Osteoblast (primary cell): ENCODE results near the gene LRP1B. TPM values are rescaled to one million over a fixed set of nuclear protein-coding genes. Genes with fewer than 3 reads are reported as not detected.

Experiments used
- DNase-seq: peaks from one replicate; pipeline ENCODE4 v3.0.0; 2011; ENCODE audit warnings: low spot score, mixed read lengths; ENCODE audit not compliant: insufficient read length; ENCODE audit errors: missing footprints
- H2AFZ ChIP-seq: 2 replicates; pipeline ENCODE4 v1.6.0; 2011; ENCODE audit warnings: mild to moderate bottlenecking, low read length
- H3K27ac ChIP-seq: 2 replicates; pipeline ENCODE4 v1.5.1; 2011; ENCODE audit warnings: mild to moderate bottlenecking, low read depth, low read length, moderate library complexity
- H3K27me3 ChIP-seq: 2 replicates; pipeline ENCODE4 v1.6.0; 2012; ENCODE audit warnings: mild to moderate bottlenecking, control low read depth, inconsistent platforms, low read length, moderate library complexity; ENCODE audit not compliant: insufficient read depth
- H3K36me3 ChIP-seq: 2 replicates; pipeline ENCODE4 v1.5.1; 2011; ENCODE audit warnings: mild to moderate bottlenecking, low read length, control low read depth, moderate library complexity; ENCODE audit not compliant: insufficient read depth
- H3K4me1 ChIP-seq: 2 replicates; pipeline ENCODE4 v1.5.1; 2011; ENCODE audit warnings: mild to moderate bottlenecking, low read length, control low read depth, moderate library complexity; ENCODE audit not compliant: insufficient read depth
- H3K4me2 ChIP-seq: 2 replicates; pipeline ENCODE4 v1.6.0; 2011; ENCODE audit warnings: mild to moderate bottlenecking, low read length; ENCODE audit not compliant: insufficient read depth
- H3K4me3 ChIP-seq: fragments of 200-600 bp; sonication (generic); 3 replicates; pipeline ENCODE4 v1.5.1; 2012; ENCODE audit warnings: mild to moderate bottlenecking, low read length, inconsistent platforms; ENCODE audit not compliant: insufficient read depth
- H3K79me2 ChIP-seq: 2 replicates; pipeline ENCODE4 v1.6.0; 2012; ENCODE audit warnings: mild to moderate bottlenecking, low read length, control low read depth, inconsistent platforms; ENCODE audit not compliant: insufficient read depth
- H3K9me3 ChIP-seq: 2 replicates; pipeline ENCODE4 v1.5.1; 2011; ENCODE audit warnings: low read depth, low read length, control low read depth
- H4K20me1 ChIP-seq: 2 replicates; pipeline ENCODE4 v1.6.0; 2012; ENCODE audit warnings: mild to moderate bottlenecking, low read length, control low read depth; ENCODE audit not compliant: insufficient read depth
- CTCF ChIP-seq: IDR thresholded peaks from 2 replicates; pipeline ENCODE4 v1.5.1; 2011; ENCODE audit warnings: mild to moderate bottlenecking, low read depth, low read length, moderate library complexity; ENCODE audit errors: extremely low read depth
- total RNA-seq: library from RNA; depleted of rRNA; stranded (reverse); fragments of >200 nt; gene quantifications from 2 replicates; pipeline ENCODE4 v1.2.3, GENCODE V29; 2012

The LRP1B gene
- total RNA-seq, 1 donor, result not detected

GRCh38 chr2:141967503-141967902, 163.3 kb downstream of the LRP1B start:
- no peaks in the 10 kb centered on the region for H4K20me1 ChIP-seq
- no peaks in the 10 kb centered on the region for H3K79me2 ChIP-seq
- no peaks in the 10 kb centered on the region for H3K36me3 ChIP-seq
- no peak overlapping the region for H2AFZ ChIP-seq
- H3K27ac ChIP-seq, result no peak overlapping the region
- H3K4me3 ChIP-seq, result no peak overlapping the region
- H3K4me2 ChIP-seq, result no peak overlapping the region
- no peak for TF ChIP-seq CTCF
- no peaks in the 10 kb centered on the region for H3K27me3 ChIP-seq
- H3K4me1 ChIP-seq, result no peaks in the 10 kb centered on the region
- DNase-seq, result no peak
- no peaks in the 10 kb centered on the region for H3K9me3 ChIP-seq

- no peak overlapping the region for H3K27ac ChIP-seq
- no peak overlapping the region for H3K4me3 ChIP-seq
- no peak overlapping the region for H2AFZ ChIP-seq
- H3K36me3 ChIP-seq, result no peaks in the 10 kb centered on the region
- no peaks in the 10 kb centered on the region for H4K20me1 ChIP-seq
- no peaks in the 10 kb centered on the region for H3K9me3 ChIP-seq
- no peaks in the 10 kb centered on the region for H3K27me3 ChIP-seq
- H3K4me2 ChIP-seq, result no peak overlapping the region
- no peak for DNase-seq
- TF ChIP-seq CTCF, result no peak
- H3K4me1 ChIP-seq, result no peaks in the 10 kb centered on the region
- H3K79me2 ChIP-seq, result no peaks in the 10 kb centered on the region
Measured at GRCh38 chr2:141959941-141960340, 170.9 kb downstream of the LRP1B start.

GRCh38 chr2:141959016-141959415, 171.8 kb downstream of the LRP1B start:
- no peak for TF ChIP-seq CTCF
- Histone ChIP-seq H3K79me2 (no peaks in the 10 kb centered on the region), H3K27me3 (no peaks in the 10 kb centered on the region), H3K4me1 (no peaks in the 10 kb centered on the region), H3K9me3 (no peaks in the 10 kb centered on the region), H3K4me2 (no peak overlapping the region), H3K4me3 (no peak overlapping the region), H3K27ac (no peak overlapping the region), H2AFZ (no peak overlapping the region), H3K36me3 (no peaks in the 10 kb centered on the region), H4K20me1 (no peaks in the 10 kb centered on the region)
- no peak for DNase-seq

- no peak for TF ChIP-seq CTCF
- Histone ChIP-seq H3K79me2 (no peaks in the 10 kb centered on the region), H3K27ac (no peak overlapping the region), H3K27me3 (no peaks in the 10 kb centered on the region), H3K4me3 (no peak overlapping the region), H3K36me3 (no peaks in the 10 kb centered on the region), H3K4me1 (no peaks in the 10 kb centered on the region), H2AFZ (no peak overlapping the region), H3K4me2 (no peak overlapping the region), H3K9me3 (no peaks in the 10 kb centered on the region), H4K20me1 (no peaks in the 10 kb centered on the region)
- DNase-seq, result no peak
Measured at GRCh38 chr2:141957827-141958450, 172.9 kb downstream of the LRP1B start.
